Activated T-helper 1 cell treated with anti-CD3 and anti-CD28 coated beads, Interleukin-12 subunit alpha, Interleukin-12 subunit beta, Interleukin-2, Interleukin-4 antibody, amounts not matched to agents 30 ng/mL and 10 ng/mL and 1 ng/mL, durations not matched to agents 14 hours and 24 hours and 36 hours (primary cell): ENCODE measurements around the gene NSUN2. TPM values are rescaled to one million over a fixed set of nuclear protein-coding genes. Genes with fewer than 3 reads are reported as not detected.

Experiments used
- DNase-seq: peaks from one replicate; pipeline ENCODE4 v3.0.0; 2021; ENCODE audit warnings: low spot score
- H3K27ac Mint-ChIP-seq: one replicate; pipeline ENCODE4 v1.8.0; 2021; ENCODE audit warnings: mild to moderate bottlenecking, mixed read lengths
- H3K27me3 Mint-ChIP-seq: one replicate; pipeline ENCODE4 v1.8.0; 2022; ENCODE audit warnings: mild to moderate bottlenecking, moderate library complexity, mixed read lengths; ENCODE audit not compliant: insufficient read depth
- H3K36me3 Mint-ChIP-seq: one replicate; pipeline ENCODE4 v1.8.0; 2021; ENCODE audit warnings: low read depth, mixed read lengths
- H3K4me1 Mint-ChIP-seq: one replicate; pipeline ENCODE4 v1.8.0; 2021; ENCODE audit warnings: low read depth, mixed read lengths
- H3K4me3 Mint-ChIP-seq: one replicate; pipeline ENCODE4 v1.8.0; 2021; ENCODE audit warnings: mild to moderate bottlenecking, moderate library complexity, mixed read lengths
- H3K9me3 Mint-ChIP-seq: one replicate; pipeline ENCODE4 v1.8.0; 2021; ENCODE audit warnings: mixed read lengths
- intact Hi-C: fragments of 100-400 bp; cut with micrococcal nuclease; formaldehyde crosslinking; loops from one replicate; pipeline ENCODE4 v1.15.1; 2024
- total RNA-seq: library from RNA; stranded (reverse); gene quantifications from 2 replicates; pipeline ENCODE4 v1.2.3, GENCODE V29; 2022

Gene NSUN2
- total RNA-seq, 1 donor from 2014 or later, result 146 TPM

GRCh38 chr5:6596388-6596787 lies 36.5 kb downstream of the NSUN2 start:
- no peaks in the 10 kb centered on the region for H3K4me1 Mint-ChIP-seq
- intact Hi-C loops, result no loop called here
- H3K9me3 Mint-ChIP-seq, result no peaks in the 10 kb centered on the region
- no peak overlapping the region for H3K27ac Mint-ChIP-seq
- H3K36me3 Mint-ChIP-seq, result peaks cover 38% of the 10 kb centered on the region
- H3K27me3 Mint-ChIP-seq, result no peaks in the 10 kb centered on the region
- no peak for DNase-seq
- no peak overlapping the region for H3K4me3 Mint-ChIP-seq

- no peaks in the 10 kb centered on the region for H3K4me1 Mint-ChIP-seq
- H3K4me3 Mint-ChIP-seq, result no peak overlapping the region
- H3K27me3 Mint-ChIP-seq, result no peaks in the 10 kb centered on the region
- no peak overlapping the region for H3K27ac Mint-ChIP-seq
- peaks cover 29% of the 10 kb centered on the region for H3K36me3 Mint-ChIP-seq
- intact Hi-C loops, result no loop called here
- no peaks in the 10 kb centered on the region for H3K9me3 Mint-ChIP-seq
- DNase-seq, result no peak
These were observed 37.4 kb downstream of the NSUN2 start for GRCh38 chr5:6595405-6595804.

- H3K4me1 Mint-ChIP-seq, result no peaks in the 10 kb centered on the region
- no peak overlapping the region for H3K4me3 Mint-ChIP-seq
- DNase-seq, result no peak
- H3K36me3 Mint-ChIP-seq, result peaks cover 25% of the 10 kb centered on the region
- H3K27ac Mint-ChIP-seq, result no peak overlapping the region
- no peaks in the 10 kb centered on the region for H3K9me3 Mint-ChIP-seq
- intact Hi-C loops, result no loop called here
- H3K27me3 Mint-ChIP-seq, result no peaks in the 10 kb centered on the region
These were observed 38.8 kb downstream of the NSUN2 start for GRCh38 chr5:6594066-6594465.

- H3K27ac Mint-ChIP-seq, result no peak overlapping the region
- no peaks in the 10 kb centered on the region for H3K4me1 Mint-ChIP-seq
- intact Hi-C loops, result no loop called here
- no peaks in the 10 kb centered on the region for H3K9me3 Mint-ChIP-seq
- H3K4me3 Mint-ChIP-seq, result no peak overlapping the region
- DNase-seq, result no peak
- peaks cover 4% of the 10 kb centered on the region for H3K27me3 Mint-ChIP-seq
- peaks cover 21% of the 10 kb centered on the region for H3K36me3 Mint-ChIP-seq
These were observed 39.5 kb downstream of the NSUN2 start for GRCh38 chr5:6593148-6594016.

GRCh38 chr5:6592601-6593000 lies 40.2 kb downstream of the NSUN2 start:
- H3K4me1 Mint-ChIP-seq, result no peaks in the 10 kb centered on the region
- H3K36me3 Mint-ChIP-seq, result peaks cover 16% of the 10 kb centered on the region
- intact Hi-C loops, result no loop called here
- no peak overlapping the region for H3K27ac Mint-ChIP-seq
- H3K27me3 Mint-ChIP-seq, result peaks cover 4% of the 10 kb centered on the region
- H3K9me3 Mint-ChIP-seq, result no peaks in the 10 kb centered on the region
- no peak for DNase-seq
- no peak overlapping the region for H3K4me3 Mint-ChIP-seq

- Mint-ChIP-seq H3K27me3 (peaks cover 4% of the 10 kb centered on the region), H3K4me3 (no peak overlapping the region), H3K36me3 (peaks cover 12% of the 10 kb centered on the region), H3K4me1 (no peaks in the 10 kb centered on the region), H3K9me3 (no peaks in the 10 kb centered on the region), H3K27ac (no peak overlapping the region)
- intact Hi-C loops, result no loop called here
- DNase-seq, result no peak
These were observed 41.1 kb downstream of the NSUN2 start for GRCh38 chr5:6591671-6592288.

- no peak overlapping the region for H3K27ac Mint-ChIP-seq
These were observed 42.3 kb downstream of the NSUN2 start for GRCh38 chr5:6590581-6590980.

GRCh38 chr5:6587171-6587570 lies 45.7 kb downstream of the NSUN2 start:
- Mint-ChIP-seq H3K4me1 (no peaks in the 10 kb centered on the region), H3K4me3 (no peak overlapping the region), H3K36me3 (peaks cover 2% of the 10 kb centered on the region), H3K27ac (no peak overlapping the region), H3K9me3 (no peaks in the 10 kb centered on the region), H3K27me3 (peaks cover 22% of the 10 kb centered on the region)
- intact Hi-C loops, result no loop called here
- no peak for DNase-seq

More at GRCh38 chr5:6590581-6590980, 42.3 kb downstream of the NSUN2 start:
- H3K36me3 Mint-ChIP-seq, result peaks cover 4% of the 10 kb centered on the region
- DNase-seq, result no peak
- intact Hi-C loops, result no loop called here
- H3K9me3 Mint-ChIP-seq, result no peaks in the 10 kb centered on the region
- H3K27me3 Mint-ChIP-seq, result peaks cover 9% of the 10 kb centered on the region
- H3K4me3 Mint-ChIP-seq, result no peak overlapping the region
- no peaks in the 10 kb centered on the region for H3K4me1 Mint-ChIP-seq

- H3K27me3 Mint-ChIP-seq, result peaks cover 27% of the 10 kb centered on the region
- peaks cover 2% of the 10 kb centered on the region for H3K36me3 Mint-ChIP-seq
- DNase-seq, result no peak
- H3K4me1 Mint-ChIP-seq, result no peaks in the 10 kb centered on the region
- H3K4me3 Mint-ChIP-seq, result no peak overlapping the region
- H3K27ac Mint-ChIP-seq, result no peak overlapping the region
- intact Hi-C loops, result no loop called here
- no peaks in the 10 kb centered on the region for H3K9me3 Mint-ChIP-seq
These were observed 46.2 kb downstream of the NSUN2 start for GRCh38 chr5:6586647-6587042.

GRCh38 chr5:6585939-6586646 lies 46.8 kb downstream of the NSUN2 start:
- Mint-ChIP-seq H3K4me1 (no peaks in the 10 kb centered on the region), H3K27me3 (peaks cover 32% of the 10 kb centered on the region)

GRCh38 chr5:6585168-6585567 lies 47.7 kb downstream of the NSUN2 start:
- no peak for DNase-seq
- peaks cover 41% of the 10 kb centered on the region for H3K27me3 Mint-ChIP-seq
- no peaks in the 10 kb centered on the region for H3K9me3 Mint-ChIP-seq
- H3K27ac Mint-ChIP-seq, result no peak overlapping the region
- H3K4me3 Mint-ChIP-seq, result no peak overlapping the region
- intact Hi-C loops, result no loop called here
- H3K4me1 Mint-ChIP-seq, result no peaks in the 10 kb centered on the region
- H3K36me3 Mint-ChIP-seq, result peaks cover 2% of the 10 kb centered on the region

More at GRCh38 chr5:6585939-6586646, 46.8 kb downstream of the NSUN2 start:
- Mint-ChIP-seq H3K9me3 (no peaks in the 10 kb centered on the region), H3K36me3 (peaks cover 2% of the 10 kb centered on the region), H3K27ac (no peak overlapping the region), H3K4me3 (no peak overlapping the region)
- intact Hi-C loops, result no loop called here
- DNase-seq, result no peak

- Mint-ChIP-seq H3K27me3 (peaks cover 45% of the 10 kb centered on the region), H3K9me3 (no peaks in the 10 kb centered on the region), H3K4me3 (no peak overlapping the region), H3K36me3 (peaks cover 2% of the 10 kb centered on the region), H3K4me1 (no peaks in the 10 kb centered on the region), H3K27ac (no peak overlapping the region)
- intact Hi-C loops, result loop anchor here (5.0 kb wide), 1 partner anchor 207 kb away; the partner anchor contains the start of gene MED10
- no peak for DNase-seq
These were observed 48.1 kb downstream of the NSUN2 start for GRCh38 chr5:6584727-6585126.
